ENCODE results near the gene DGKQ.
"Not testable (repeated sequence)": the region's sequence is repeated elsewhere in the genome, so short reads cannot be mapped to it uniquely, and the experiment has no call there.

DGKQ gene

DNA sequence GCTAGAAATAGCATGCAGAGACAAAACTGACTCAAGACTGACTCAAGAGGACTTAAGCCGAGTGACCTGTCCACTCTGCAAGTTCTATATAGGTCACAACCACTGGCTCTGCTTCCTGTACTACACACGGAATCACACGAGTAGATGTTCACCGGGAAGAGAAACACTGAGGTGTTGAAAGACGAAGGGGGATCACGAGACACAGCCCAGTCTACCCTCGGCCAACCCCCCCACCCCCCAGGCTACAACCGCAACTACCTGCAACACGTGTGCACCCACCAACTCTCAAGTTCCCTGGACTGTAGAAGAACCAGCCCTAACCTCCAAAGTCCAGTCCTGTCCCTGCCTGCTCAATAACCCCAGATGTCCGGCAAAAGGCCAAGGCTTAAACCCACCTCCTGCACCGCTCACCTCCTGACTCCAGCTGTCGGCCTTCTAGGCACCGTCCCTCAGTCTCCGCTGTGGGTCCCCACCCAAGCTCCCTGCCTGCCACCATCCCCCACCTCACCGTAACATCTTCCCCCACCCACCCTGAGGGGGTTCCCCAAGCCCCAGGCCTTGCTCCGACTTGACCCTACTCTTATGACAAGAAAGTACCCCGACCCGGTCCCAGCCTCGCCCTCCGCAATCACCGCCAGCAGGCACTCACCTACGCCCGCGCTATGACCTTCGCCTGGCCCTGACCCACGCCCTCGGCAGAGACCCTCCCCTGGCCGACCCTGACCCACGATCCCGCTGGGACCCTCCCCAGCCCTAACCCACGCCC is 42.0 kb downstream of the DGKQ start:
- H3K4me3 ChIP-seq (ENCODE audit: low read depth, low read length): peak overlapping the region; percentile 90
- DNase-seq (ENCODE audit: low read depth): peak; percentile 48
- TF ChIP-seq, protein P1, sequence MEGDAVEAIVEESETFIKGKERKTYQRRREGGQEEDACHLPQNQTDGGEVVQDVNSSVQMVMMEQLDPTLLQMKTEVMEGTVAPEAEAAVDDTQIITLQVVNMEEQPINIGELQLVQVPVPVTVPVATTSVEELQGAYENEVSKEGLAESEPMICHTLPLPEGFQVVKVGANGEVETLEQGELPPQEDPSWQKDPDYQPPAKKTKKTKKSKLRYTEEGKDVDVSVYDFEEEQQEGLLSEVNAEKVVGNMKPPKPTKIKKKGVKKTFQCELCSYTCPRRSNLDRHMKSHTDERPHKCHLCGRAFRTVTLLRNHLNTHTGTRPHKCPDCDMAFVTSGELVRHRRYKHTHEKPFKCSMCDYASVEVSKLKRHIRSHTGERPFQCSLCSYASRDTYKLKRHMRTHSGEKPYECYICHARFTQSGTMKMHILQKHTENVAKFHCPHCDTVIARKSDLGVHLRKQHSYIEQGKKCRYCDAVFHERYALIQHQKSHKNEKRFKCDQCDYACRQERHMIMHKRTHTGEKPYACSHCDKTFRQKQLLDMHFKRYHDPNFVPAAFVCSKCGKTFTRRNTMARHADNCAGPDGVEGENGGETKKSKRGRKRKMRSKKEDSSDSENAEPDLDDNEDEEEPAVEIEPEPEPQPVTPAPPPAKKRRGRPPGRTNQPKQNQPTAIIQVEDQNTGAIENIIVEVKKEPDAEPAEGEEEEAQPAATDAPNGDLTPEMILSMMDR (conservative IDR thresholded peaks at IDR 0.05; ENCODE audit: low read depth, low read length): no peak

DNA sequence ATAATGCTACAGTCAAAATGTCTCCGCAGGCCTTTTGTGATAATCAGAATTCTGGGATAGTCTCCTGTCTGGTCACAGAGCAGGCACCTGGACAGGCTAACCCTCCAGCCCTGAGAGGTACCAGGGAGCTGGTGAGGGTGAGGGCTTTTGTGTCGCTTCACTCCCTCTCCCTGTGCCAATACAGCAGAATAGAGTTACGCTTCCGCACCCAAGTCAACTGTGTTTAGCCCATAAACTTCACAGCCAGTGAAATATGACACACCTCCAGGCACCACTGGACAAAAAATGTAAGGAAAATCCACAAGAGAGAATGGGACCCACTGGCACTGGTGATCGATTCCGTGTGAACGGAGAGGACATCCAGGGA is 42.6 kb downstream of the DGKQ start:
- DNase-seq (ENCODE audit: low read depth): no peak
- peak overlapping the region; percentile 90 for H3K4me3 ChIP-seq (ENCODE audit: low read depth, low read length)
- TF ChIP-seq, protein P1 (conservative IDR thresholded peaks at IDR 0.05; ENCODE audit: low read depth, low read length): no peak

DNA sequence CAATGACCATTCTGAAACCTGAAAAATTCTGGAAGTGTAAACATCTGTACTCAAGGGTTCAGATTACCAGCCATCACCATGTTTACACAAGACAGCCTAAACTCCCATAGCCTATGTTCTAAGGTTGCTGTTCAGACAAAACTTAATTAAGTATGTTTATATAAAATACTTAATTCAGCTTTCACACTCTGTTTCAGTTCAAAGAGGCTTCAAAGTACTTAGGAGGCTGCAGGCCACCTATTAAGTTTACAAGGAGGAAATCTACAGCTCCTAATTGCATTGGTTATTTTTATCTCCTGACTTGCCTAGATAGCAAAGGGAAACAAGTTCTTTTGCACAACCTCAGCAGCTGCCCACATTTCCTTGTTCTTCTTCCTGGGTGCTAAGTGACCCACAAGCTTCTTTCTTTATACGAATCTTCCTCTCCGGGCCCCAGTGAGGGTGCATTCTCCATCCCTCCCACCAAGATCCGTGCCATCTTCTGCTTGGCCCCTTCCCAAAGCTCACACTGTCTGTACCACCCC is 43.3 kb downstream of the DGKQ start:
- peak overlapping the region; percentile 20 for H3K4me3 ChIP-seq (ENCODE audit: low read depth, low read length)
- DNase-seq (ENCODE audit: low read depth): peak; percentile 45
- TF ChIP-seq, protein P1 (conservative IDR thresholded peaks at IDR 0.05; ENCODE audit: low read depth, low read length): no peak

DNA sequence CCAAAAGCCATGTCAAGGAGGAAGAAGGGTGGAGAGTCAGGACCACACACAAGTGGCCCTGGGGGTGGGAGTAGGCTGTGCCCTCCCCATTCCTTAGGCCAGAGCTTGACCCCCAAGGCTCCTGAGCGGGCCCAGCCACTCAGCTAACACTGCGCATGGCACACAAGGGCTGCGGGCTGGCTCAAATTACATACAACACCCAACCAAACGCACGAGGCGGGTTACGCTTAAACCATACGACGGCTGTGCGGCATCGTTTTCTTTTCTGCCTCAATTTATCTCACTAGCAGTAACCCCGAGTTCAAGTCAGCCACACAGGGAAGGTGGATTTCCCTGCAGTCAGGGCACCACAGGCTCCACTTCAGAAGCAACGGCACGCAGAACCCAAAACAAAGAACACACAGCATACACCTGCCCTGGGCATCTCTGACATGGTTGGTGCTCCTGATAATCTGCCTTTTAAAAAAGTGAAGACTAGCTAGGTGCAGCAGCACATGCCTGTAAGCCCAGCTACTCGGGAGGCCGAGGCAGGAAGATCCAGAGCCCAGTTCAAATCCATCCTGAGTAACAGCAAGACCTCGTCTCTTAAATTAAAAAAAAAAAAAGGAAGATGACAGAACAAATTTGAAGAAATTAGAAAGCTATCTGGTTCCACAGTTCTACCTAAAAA is 44.1 kb downstream of the DGKQ start:
- no peak overlapping the region for H3K4me3 ChIP-seq (ENCODE audit: low read depth, low read length)
- no peak for DNase-seq (ENCODE audit: low read depth)
- TF ChIP-seq, protein P1 (conservative IDR thresholded peaks at IDR 0.05; ENCODE audit: low read depth, low read length): no peak

DNA sequence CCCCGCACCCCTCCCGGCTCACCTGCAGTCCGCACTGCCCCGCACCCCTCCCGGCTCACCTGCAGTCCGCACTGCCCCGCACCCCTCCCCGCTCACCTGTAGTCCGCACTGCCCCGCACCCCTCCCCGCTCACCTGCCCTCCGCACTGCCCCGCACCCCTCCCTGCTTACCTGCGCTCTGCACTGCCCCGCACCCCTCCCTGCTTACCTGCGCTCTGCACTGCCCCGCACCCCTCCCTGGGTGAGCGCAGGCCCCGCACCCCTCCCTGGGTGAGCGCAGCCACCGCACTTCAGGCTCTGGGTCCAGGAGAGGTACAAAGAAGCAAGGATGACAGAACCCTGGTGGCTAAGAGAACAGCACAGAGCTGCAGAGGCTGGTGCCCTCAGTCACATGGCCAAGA is 45.8 kb downstream of the DGKQ start:
- DNase-seq (ENCODE audit: low read depth); H3K4me3 ChIP-seq (ENCODE audit: low read depth, low read length): not testable (repeated sequence)

DNA sequence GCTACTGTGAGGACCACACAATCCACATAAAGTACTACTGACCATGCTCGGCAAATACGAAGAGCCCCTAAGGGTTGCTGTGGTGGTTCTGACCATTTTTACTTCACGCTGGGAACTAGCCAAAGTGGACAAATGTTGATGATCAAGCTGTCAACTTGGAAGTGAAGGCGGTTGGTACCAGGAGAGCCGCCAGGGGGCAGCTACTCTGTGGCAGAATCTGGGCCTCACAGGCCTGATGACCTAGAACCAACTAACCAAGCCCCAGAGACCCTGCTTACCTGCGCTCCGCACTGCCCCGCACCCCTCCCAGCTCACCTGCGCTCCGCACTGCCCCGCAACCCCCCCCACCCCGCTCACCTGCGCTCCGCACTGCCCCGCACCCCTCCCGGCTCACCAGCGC is 46.8 kb downstream of the DGKQ start:
- H3K4me3 ChIP-seq (ENCODE audit: low read depth, low read length): no peak overlapping the region
- no peak for DNase-seq (ENCODE audit: low read depth)
- TF ChIP-seq, protein P1 (conservative IDR thresholded peaks at IDR 0.05; ENCODE audit: low read depth, low read length): peak; percentile 58

DNA sequence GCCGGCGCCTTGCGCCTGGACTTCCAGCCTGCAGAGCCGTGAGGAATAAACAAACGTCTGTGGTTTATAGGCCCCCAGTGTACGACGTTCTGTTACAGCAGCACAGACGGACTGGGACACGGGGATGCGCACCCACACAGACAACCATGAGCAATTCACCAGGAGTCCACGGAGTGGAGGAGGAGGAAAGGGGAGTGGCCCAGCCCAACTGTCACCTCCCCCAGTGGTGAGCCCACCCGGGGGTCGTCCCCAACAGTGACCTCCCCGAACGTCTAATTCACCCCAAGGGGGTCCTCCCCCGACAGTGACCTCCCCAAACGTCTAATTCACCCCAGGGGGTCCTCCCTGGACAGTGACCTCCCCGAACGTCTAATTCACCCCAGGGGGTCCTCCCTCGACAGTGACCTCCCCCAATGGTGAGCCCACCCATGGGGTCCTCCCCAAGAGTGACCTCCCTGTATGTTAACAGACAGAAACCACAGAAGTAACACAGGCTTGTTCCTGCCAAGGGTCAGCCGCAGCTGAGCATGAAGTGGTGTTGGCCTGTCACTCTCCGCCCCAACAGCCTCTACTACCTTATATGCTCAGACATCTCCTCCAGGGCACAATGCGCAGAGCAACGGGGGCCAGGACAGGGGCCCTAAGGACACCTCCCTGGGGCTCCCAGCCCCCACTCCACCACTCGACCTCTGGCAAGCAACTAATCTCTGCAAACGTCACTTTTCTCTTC is 47.4 kb downstream of the DGKQ start:
- H3K4me3 ChIP-seq (ENCODE audit: low read depth, low read length): no peak overlapping the region
- TF ChIP-seq, protein P1 (conservative IDR thresholded peaks at IDR 0.05; ENCODE audit: low read depth, low read length): no peak
- DNase-seq (ENCODE audit: low read depth): peak; percentile 23
